A673 (cell line): ENCODE measurements around the gene LONP1. TPM values are rescaled to one million over a fixed set of nuclear protein-coding genes. Genes with fewer than 3 reads are reported as not detected.

Source experiments
- BruUV-seq: library from RNA; stranded (reverse); fragments of 400-500 nt; replicated peaks from 2 replicates; lab custom pipeline; 2021; lab: Mats Ljungman, UMichigan
- CTCF ChIA-PET: fragments of 300-600 bp; sonication (Branson Sonifier 250); formaldehyde crosslinking; loops from one replicate; lab custom pipeline; 2022; ENCODE audit warnings: antibody characterized with exemption; lab: Charles Lee
- POLR2A ChIA-PET: fragments of 300-600 bp; sonication (Branson Sonifier 250); formaldehyde crosslinking; loops from one replicate; lab custom pipeline; 2022; ENCODE audit warnings: antibody characterized with exemption; ENCODE audit not compliant: low non-redundant PET; lab: Charles Lee
- DNase-seq: peaks from one replicate; pipeline ENCODE4 v3.0.0-alpha.2; 2015; ENCODE audit warnings: low spot score
- H3K27ac ChIP-seq: fragments of 200-600 bp; sonication (generic); 2 replicates; pipeline ENCODE4 v1.5.1; 2016; ENCODE audit warnings: mixed run types, low read depth, mild to moderate bottlenecking, mixed read lengths, antibody characterized with exemption, low read length; ENCODE audit not compliant: poor library complexity, severe bottlenecking
- H3K27me3 ChIP-seq: fragments of 200-600 bp; sonication (generic); replicated peaks from 2 replicates; pipeline ENCODE4 v1.6.1; 2017; ENCODE audit warnings: mixed run types, low read depth, mild to moderate bottlenecking, mixed read lengths, antibody characterized with exemption, low read length; ENCODE audit not compliant: insufficient read depth, poor library complexity
- H3K36me3 ChIP-seq: fragments of 200-600 bp; sonication (generic); 2 replicates; pipeline ENCODE4 v1.6.1; 2016; ENCODE audit warnings: mixed run types, mild to moderate bottlenecking, mixed read lengths, antibody characterized with exemption, low read length; ENCODE audit not compliant: insufficient read depth, poor library complexity, severe bottlenecking
- H3K4me1 ChIP-seq: fragments of 200-600 bp; sonication (generic); 2 replicates; pipeline ENCODE4 v1.6.1; 2017; ENCODE audit warnings: mixed run types, mild to moderate bottlenecking, mixed read lengths, antibody characterized with exemption, low read length; ENCODE audit not compliant: insufficient read depth, poor library complexity, severe bottlenecking
- H3K4me3 ChIP-seq: fragments of 200-600 bp; sonication (generic); 2 replicates; pipeline ENCODE4 v1.5.1; 2016; ENCODE audit warnings: low read depth, mixed run types, mild to moderate bottlenecking, mixed read lengths, low read length; ENCODE audit not compliant: poor library complexity, severe bottlenecking
- H3K9me3 ChIP-seq: fragments of 200-600 bp; sonication (generic); 2 replicates; pipeline ENCODE4 v1.6.1; 2016; ENCODE audit warnings: mixed run types, low read depth, mild to moderate bottlenecking, mixed read lengths, antibody characterized with exemption, low read length; ENCODE audit not compliant: poor library complexity, severe bottlenecking
- EZH2 ChIP-seq: fragments of 200-600 bp; sonication (generic); IDR thresholded peaks from 2 replicates; pipeline ENCODE4 v1.6.1; 2017; ENCODE audit warnings: borderline replicate concordance, low read depth, mild to moderate bottlenecking, mixed read lengths, antibody characterized with exemption, low read length; ENCODE audit not compliant: poor library complexity, severe bottlenecking
- intact Hi-C: fragments of 100-400 bp; cut with micrococcal nuclease; formaldehyde crosslinking; loops from one replicate; pipeline ENCODE4 v1.10.0; 2022; ENCODE audit not compliant: unreplicated experiment
- total RNA-seq: library from RNA; stranded (reverse); gene quantifications from 2 replicates; pipeline ENCODE4 v1.2.3, GENCODE V29; 2021
- TF ChIP-seq, protein P1 (sequence below): fragments of 300-800, 200-600 bp; sonication (generic); conservative IDR thresholded peaks from 2 replicates; pipeline ENCODE4 v1.5.1; 2017; ENCODE audit warnings: low read depth, mild to moderate bottlenecking, antibody characterized with exemption, low read length, moderate library complexity, mixed read lengths

LONP1 gene
- total RNA-seq, 1 experiment from 2014 or later: 152 TPM

DNA sequence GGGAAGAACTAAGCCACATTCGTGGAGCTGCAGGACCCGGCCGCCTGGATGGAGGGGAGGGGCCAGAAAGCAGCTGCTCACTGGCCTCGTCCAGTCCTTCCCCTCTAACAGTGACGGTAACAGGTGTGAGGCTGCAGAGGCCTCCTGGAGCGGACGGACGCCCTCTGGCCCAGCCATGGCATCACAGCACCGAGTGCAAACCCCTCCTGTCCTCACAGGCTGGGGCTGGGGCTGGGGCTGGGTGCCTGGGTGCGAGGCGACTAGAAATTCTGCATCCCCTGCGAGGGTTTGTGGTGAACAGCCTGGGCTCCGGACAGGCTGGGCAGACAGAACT is 43.2 kb downstream of the LONP1 start:
- ChIA-PET POLR2A (no interaction called here), CTCF (no interaction called here)
- intact Hi-C loops: no loop called here
- no peaks in the 10 kb centered on the region for H3K27me3 ChIP-seq
- H3K9me3 ChIP-seq: no peaks in the 10 kb centered on the region
- no peak overlapping the region for H3K27ac ChIP-seq
- H3K4me3 ChIP-seq: no peak overlapping the region
- H3K4me1 ChIP-seq: no peaks in the 10 kb centered on the region
- TF ChIP-seq, protein P1, sequence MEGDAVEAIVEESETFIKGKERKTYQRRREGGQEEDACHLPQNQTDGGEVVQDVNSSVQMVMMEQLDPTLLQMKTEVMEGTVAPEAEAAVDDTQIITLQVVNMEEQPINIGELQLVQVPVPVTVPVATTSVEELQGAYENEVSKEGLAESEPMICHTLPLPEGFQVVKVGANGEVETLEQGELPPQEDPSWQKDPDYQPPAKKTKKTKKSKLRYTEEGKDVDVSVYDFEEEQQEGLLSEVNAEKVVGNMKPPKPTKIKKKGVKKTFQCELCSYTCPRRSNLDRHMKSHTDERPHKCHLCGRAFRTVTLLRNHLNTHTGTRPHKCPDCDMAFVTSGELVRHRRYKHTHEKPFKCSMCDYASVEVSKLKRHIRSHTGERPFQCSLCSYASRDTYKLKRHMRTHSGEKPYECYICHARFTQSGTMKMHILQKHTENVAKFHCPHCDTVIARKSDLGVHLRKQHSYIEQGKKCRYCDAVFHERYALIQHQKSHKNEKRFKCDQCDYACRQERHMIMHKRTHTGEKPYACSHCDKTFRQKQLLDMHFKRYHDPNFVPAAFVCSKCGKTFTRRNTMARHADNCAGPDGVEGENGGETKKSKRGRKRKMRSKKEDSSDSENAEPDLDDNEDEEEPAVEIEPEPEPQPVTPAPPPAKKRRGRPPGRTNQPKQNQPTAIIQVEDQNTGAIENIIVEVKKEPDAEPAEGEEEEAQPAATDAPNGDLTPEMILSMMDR: no peak
- TF ChIP-seq EZH2: no peak
- peaks cover 2% of the 10 kb centered on the region for H3K36me3 ChIP-seq
- no peak for DNase-seq
- BruUV-seq: no TSS peak

DNA sequence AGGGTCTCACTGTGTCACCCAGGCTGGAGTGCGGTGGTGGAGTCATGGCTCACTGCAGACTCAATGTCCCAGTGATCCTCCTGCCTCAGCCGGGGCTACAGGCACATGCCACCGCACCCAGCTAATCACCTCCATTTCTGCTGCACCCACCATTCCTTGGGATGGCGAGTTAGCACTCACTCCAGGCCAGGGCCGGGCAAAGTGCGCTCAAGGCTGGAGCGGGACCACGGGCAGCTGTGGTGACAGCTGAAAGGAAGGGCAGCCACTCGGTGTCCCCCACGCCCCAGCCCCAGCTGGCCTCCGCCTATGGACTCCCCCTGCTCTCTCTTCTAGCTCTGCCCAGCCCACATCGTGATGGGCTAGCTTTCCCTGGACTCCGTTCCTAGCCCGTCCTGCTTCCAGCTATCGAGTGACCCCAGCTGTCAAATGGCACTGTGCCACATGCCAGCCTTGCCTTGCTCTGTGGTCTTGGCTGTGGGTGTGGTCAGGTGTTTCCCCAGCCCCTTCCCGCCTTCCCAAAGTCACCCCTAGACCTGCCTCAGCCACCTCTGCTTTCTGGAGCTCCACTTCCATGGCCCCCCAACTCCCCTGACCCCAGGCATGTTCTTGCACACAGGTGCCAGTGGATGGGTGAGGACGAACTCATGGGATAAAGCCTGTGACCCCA is 43.7 kb downstream of the LONP1 start:
- no peaks in the 10 kb centered on the region for H3K4me1 ChIP-seq
- peaks cover 2% of the 10 kb centered on the region for H3K36me3 ChIP-seq
- H3K4me3 ChIP-seq: no peak overlapping the region
- TF ChIP-seq, protein P1: no peak
- TF ChIP-seq EZH2: no peak
- no peaks in the 10 kb centered on the region for H3K9me3 ChIP-seq
- intact Hi-C loops: no loop called here
- no peaks in the 10 kb centered on the region for H3K27me3 ChIP-seq
- ChIA-PET CTCF (no interaction called here), POLR2A (no interaction called here)
- no TSS peak for BruUV-seq
- H3K27ac ChIP-seq: no peak overlapping the region
- no peak for DNase-seq

DNA sequence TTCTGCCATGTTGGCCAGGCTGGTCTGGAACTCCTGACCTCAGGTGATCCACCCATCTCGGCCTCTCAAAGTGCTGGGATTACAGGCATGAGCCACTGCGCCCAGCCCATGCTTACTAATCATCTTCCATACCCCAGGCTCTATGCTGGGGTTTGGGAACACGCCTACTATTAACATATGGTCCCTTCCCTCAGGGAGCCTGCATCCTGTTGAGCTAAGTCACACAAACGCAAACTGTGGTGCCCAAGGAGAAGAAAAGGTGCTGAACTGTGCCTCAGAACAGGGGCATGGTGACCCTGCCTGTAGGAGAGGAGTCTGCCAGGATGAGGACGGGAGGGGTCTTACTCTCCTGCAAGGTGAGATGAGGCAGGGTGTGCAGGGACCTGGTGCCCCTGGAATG is 45.2 kb downstream of the LONP1 start:
- H3K4me1 ChIP-seq: no peaks in the 10 kb centered on the region
- no peaks in the 10 kb centered on the region for H3K27me3 ChIP-seq
- intact Hi-C loops: no loop called here
- H3K27ac ChIP-seq: no peak overlapping the region
- no peaks in the 10 kb centered on the region for H3K9me3 ChIP-seq
- peaks cover 8% of the 10 kb centered on the region for H3K36me3 ChIP-seq
- no TSS peak for BruUV-seq
- ChIA-PET CTCF (no interaction called here), POLR2A (no interaction called here)
- DNase-seq: no peak
- no peak overlapping the region for H3K4me3 ChIP-seq
- TF ChIP-seq, protein P1: no peak
- no peak for TF ChIP-seq EZH2
